GM18861 (cell line): ENCODE data around the gene HMGCS2.
"Not testable (repeated sequence)": the region's sequence is repeated elsewhere in the genome, so short reads cannot be mapped to it uniquely, and the experiment has no call there.

Experiments used
- ATAC-seq: cut with Tn5 transposase; IDR thresholded peaks from one replicate; pipeline ENCODE4 v1.9.1; 2021; ENCODE audit not compliant: unreplicated experiment

Gene HMGCS2

GRCh38 chr1:119790451-119791198 lies 21.9 kb upstream of the HMGCS2 start:
- ATAC-seq = no peak

DNA sequence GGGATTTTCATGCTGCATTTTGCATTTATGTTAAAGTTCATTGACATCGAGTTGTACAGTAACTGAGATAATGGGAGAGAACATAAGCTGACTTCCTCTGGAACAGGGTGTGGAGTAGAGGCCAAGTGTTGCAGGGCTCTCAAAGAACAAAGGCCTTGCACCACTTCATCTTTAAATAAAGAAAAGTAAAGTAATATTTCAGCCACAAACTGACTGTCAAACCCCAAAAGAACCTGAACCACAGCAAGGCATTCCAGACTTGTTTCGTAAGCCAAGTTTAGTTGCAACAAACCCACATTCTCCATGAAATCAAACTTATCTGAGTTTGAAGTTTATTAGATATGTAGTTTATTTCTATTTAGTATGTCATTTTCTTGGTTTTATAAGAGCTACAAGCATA lies 19.1 kb upstream of the HMGCS2 start:
- ATAC-seq = no peak

GRCh38 chr1:119786473-119787050 lies 17.9 kb upstream of the HMGCS2 start:
- ATAC-seq = not testable (repeated sequence)

- ATAC-seq = not testable (repeated sequence)
Observed at GRCh38 chr1:119786046-119786445, 17.3 kb upstream of the HMGCS2 start.

DNA sequence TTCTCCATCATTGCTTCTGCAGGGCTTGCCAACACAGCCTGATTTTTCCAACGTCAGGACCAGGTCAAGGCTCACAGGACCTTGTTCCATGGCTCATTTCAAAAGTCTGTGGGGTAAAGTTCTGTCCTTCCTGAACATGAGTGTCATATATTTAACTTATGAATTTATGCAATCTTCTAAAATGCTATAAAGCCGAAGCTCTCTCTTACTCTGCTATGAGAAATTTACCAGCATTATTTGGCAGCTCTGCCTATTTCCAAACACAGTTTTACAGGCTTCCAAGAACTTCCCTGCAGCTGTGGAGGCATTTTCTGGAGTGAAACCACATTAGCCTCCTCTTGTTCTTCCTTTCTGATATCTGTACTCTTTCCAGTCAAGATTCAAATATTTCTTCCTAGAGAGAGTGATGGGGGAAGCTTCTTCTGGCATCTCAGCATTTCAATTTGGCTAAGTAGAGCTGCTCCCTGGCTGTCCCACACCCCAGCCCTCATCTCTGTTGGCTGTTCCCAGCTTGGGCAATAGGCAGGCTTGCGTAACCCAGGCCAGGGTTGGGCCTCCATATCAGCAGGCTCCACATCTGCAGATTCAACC lies 15.6 kb upstream of the HMGCS2 start:
- ATAC-seq = no peak

GRCh38 chr1:119783354-119784185 lies 14.9 kb upstream of the HMGCS2 start:
- no peak for ATAC-seq

- ATAC-seq = no peak
Observed at GRCh38 chr1:119782631-119783325, 14.1 kb upstream of the HMGCS2 start.

DNA sequence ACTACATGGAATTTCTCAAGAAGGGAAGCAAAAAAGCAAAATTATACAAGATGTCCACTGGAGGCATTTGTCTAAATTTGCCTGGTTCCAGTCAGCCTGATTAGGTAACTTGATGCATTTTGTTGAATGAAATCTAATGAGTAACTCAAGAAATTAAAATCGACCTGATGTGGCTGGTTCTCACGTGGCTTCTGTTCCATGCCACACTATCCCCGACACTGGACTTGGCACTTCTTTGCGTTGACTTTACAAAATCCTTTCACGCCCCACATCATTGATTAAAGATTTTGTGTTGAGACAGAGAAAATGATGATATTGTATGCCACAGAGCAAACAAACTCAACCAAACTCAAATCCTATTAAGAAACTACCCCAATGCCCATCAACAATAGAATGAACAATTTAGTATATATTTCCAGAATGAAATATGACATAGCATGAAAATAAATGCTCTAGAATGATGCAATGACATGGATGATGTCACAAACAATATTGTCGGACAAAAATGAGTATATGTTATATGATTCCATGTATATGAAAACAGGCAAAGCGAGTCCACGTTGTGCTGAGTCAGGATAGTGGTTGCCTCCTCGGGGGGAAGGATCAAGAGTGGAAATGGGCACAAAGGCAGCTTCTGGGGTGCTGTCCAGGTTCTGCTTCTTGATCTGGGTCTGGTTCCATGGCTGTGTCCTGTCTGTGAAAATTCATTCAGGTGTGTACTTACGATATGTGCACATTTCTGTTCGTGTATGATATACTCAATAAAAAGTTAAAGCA lies 12.9 kb upstream of the HMGCS2 start:
- ATAC-seq = no peak

DNA sequence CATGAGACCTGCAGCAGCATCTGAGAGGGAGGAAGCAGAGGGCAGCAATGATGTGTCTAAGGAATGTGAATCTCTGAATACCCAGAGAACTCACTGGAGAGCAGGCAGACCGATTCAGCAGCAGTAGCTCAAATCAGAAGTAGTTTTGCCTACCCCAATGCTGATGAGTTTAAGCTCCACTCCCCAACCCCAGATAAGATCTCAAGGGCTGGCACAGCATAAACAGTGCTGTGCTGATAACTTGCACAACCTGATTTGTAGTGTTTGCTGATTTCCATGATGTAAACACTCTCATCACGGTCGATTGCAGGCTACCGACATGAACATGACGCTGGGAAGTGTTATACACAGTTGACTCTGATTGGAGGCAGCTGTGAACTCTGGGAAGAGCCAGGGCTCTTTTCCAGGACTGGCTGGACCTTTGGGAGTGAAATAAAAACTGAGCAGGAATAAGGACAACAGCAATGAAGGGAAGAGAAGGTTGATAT lies 11.2 kb upstream of the HMGCS2 start:
- no peak for ATAC-seq

DNA sequence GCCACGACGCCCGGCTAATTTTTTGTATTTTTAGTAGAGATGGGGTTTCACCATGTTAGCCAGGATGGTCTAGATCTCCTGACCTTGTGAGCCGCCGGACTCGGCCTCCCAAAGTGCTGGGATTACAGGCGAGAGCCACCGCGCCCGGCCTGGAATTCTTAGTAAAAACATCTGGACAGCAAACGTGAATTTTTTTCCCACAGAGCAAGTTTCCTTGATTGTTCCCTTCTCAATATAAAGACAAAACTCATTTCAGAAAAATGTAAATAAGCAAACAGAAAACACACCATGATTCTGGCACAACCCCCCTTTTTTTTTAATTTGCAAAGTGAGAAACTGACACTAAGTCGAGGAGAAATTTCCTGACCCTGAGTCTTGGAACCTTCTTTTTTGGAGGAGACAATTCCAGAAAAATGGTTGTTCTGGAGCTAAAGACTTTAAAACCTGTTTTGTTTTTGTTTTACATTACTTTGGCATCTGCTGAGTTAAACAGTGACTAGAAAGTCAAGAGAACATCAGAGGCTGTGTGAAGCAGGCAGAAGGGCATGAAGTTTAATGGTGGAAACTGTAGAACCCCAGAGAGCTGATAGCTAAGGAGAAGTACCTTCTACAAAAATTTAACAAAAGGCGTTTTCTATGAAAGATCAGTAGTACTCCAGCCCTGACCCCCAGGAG lies 10.3 kb upstream of the HMGCS2 start:
- no peak for ATAC-seq

DNA sequence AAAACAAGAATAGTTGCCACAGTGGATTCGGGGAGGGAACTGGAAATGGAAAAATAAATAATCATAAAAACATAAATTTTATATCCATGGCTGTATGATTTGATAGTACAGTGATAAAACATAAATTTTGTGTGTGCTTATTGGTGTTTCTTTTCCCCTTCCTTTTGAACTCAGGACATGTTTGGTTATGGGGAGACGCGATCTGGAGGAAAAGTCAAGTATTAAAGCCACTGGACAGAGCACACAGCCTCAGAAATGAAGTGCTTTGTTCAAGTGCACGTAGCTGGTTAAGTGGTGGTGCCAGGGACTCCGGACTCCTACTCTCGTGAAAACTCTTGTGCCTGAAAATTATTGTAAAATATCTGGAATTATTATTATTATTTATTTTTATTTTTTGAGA lies 9.7 kb upstream of the HMGCS2 start:
- ATAC-seq = no peak

DNA sequence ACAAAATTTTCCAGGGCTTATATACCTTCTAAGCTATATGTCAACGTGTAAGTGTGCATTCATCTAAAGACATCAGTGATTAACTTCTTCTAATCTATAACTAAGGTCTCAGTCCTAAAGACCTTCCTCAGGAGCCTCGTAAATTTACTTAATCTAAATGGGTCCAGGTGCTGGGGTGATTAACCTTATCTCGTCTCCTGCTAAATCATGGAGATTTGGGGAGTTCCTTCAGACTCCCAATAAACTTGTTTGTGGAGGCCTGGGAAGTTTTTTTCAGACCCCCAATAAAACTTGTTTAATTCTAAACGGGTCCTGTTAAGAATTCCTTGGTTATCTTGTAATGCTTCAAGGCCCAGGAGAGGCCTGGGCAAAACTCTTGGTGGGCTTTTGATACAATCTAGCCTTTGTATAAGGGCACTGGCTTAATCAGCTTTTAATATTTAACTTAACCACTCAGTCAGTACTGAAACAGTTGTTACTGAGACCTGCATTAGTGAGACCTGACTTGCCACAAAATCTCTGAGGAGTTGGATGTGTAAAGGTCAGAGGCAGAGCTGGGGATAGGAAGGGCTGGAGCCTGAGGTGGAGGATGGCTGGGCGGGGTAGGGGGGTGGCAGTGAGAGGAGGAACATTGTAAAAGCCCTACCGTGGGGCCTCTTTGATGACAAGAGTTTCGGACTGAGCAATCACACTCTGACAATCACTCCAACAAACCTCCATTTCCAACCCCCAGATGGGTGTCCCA lies 6.2 kb upstream of the HMGCS2 start:
- no peak for ATAC-seq

GRCh38 chr1:119773711-119774241 lies 5.1 kb upstream of the HMGCS2 start:
- ATAC-seq = no peak

GRCh38 chr1:119772298-119772697 lies 3.6 kb upstream of the HMGCS2 start:
- ATAC-seq = no peak

DNA sequence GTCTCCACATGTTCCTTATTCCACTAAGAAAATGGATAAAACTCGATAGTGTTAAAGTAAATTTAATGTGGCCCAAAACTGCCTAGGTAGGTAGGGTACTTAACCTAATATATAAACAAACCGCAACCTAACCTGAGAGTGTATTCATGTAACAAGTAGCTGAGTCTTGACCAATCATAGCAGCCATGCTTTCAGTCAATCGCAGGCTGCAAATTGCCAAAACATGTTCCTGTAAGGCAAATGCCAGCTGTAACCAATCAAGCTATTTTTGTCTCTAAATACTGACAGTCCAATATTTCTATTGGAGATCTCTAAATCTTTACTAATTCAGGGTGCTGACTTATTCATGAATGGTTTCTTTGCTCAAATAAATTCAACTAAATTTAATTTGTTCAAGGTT lies 3.1 kb upstream of the HMGCS2 start:
- ATAC-seq = no peak

- ATAC-seq = no peak
Observed at GRCh38 chr1:119771016-119771415, 2.3 kb upstream of the HMGCS2 start.

DNA sequence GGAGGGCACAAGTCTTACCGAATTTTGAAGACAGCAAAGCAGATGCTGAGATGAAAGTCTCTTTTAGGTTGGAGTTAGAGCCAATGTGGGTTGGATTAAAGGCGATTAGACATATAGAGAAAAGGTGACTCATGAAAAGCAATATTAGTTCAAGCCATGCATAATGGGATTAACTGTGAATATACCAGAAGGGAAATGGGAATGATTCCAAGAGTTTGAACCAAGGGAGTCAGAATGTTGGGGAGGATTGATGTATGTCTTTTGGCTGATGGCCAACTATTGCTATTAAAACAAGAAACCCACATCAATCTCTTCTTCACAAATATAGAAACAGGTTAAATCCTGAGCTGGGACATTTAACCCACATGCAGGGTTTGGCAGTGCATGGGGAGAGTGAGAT lies 1.2 kb downstream of the HMGCS2 start:
- ATAC-seq = no peak

DNA sequence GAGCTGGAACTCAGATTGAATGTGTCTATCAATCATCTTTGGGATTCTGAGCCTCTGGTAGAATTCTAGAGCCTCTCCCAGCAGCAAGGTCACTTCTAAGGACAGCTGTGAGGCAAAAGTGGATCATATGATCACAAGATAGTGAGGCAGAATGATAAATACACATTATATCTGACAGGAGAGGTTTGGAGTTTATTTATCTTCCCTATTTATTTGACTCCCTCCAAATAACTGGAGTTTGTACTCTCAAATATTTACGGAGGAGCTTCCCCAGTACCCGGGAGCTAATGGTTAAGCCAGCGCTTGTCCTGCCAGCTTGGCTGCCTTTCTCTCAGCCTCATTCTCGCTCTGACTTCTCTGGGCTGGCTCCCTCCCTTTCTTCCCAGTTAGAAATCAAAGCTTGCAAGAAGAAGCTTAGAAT lies 2.3 kb downstream of the HMGCS2 start:
- no peak for ATAC-seq

DNA sequence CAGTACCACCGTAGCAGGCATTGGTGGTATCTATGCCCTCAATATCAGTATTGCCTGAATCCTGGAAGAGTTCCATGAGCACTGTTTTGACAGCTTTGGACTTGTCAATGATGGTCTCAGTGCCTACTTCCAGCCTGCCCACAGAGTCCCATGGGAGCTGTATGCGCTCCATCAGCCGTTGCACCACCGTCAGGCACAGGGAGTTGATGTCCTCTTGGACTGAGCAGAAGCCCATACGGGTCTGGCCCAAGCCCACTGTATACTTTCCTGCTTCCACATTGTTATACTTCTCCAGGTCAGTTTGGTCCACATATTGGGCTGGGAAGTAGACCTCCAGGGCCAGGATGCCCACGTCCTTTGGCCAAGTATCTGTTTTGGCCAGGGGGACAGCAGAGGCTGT lies 4.5 kb downstream of the HMGCS2 start:
- no peak for ATAC-seq
